SH-SY5Y (cell line): ENCODE results near the gene ZNF879.

ENCODE experiments used
- GATA2 ChIP-seq: IDR thresholded peaks from 2 replicates; pipeline ENCODE4 v1.6.1; 2011; ENCODE audit warnings: mild to moderate bottlenecking, low read depth, low read length
- GATA3 ChIP-seq: IDR thresholded peaks from 2 replicates; pipeline ENCODE4 v1.6.1; 2011; ENCODE audit warnings: low read depth, mild to moderate bottlenecking, low read length, moderate library complexity

DNA sequence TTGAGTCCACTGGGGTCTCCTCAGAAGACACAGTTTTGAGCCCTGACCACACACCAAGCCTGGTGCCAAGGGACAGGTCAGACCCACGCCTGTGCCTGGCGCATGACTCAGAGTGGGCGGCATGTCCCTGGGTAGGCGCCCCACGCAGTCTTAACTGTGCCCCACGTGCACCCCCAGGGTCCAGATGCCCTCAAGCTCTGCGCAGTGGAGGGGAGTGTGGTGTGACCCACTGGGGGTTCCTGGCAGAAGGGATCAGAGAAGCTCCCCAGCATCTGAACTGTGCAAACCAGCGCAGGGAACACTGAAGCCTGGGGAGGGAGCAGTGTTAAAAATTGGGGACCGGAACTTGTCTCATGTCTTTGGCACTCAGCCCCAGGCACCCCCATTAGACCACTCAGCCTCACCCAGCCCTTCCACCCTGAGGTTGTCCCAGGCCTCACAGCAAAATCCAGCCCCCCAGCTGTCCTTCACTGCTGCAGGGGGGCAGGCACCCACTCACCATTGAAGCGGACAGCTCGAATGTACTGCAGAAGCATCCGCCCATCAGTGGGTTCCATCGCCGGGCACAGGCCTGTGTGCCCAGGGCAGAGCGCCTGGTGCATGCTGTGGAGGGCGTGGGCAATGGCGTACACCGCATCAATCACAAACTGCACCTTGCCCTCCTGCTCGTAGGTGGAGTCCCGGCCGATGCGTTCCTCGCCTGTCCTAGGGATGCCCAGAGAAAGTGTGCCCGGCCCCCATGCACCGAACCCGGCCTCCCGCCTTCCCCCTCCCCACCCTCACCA, 35.0 kb upstream of the ZNF879 start:
- TF ChIP-seq GATA2 (no peak), GATA3 (no peak)
